ENCODE data around the gene CXCR6.

- TF ChIP-seq, protein P1, sequence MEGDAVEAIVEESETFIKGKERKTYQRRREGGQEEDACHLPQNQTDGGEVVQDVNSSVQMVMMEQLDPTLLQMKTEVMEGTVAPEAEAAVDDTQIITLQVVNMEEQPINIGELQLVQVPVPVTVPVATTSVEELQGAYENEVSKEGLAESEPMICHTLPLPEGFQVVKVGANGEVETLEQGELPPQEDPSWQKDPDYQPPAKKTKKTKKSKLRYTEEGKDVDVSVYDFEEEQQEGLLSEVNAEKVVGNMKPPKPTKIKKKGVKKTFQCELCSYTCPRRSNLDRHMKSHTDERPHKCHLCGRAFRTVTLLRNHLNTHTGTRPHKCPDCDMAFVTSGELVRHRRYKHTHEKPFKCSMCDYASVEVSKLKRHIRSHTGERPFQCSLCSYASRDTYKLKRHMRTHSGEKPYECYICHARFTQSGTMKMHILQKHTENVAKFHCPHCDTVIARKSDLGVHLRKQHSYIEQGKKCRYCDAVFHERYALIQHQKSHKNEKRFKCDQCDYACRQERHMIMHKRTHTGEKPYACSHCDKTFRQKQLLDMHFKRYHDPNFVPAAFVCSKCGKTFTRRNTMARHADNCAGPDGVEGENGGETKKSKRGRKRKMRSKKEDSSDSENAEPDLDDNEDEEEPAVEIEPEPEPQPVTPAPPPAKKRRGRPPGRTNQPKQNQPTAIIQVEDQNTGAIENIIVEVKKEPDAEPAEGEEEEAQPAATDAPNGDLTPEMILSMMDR (conservative IDR thresholded peaks at IDR 0.05 in 1 of 2, IDR thresholded peaks at IDR 0.05 in 1 of 2; ENCODE audit: low read depth in 1 of 2, low read length in 2 of 2): no peak
- no peak for TF ChIP-seq EZH2 (IDR thresholded peaks at IDR 0.05; ENCODE audit: low read length, missing control alignments)
Observed at GRCh38 chr3:45966371-45966791, 23.1 kb downstream of the CXCR6 start.
